Hepatocyte (in vitro differentiated cells): ENCODE data around the gene NUP43. TPM values are rescaled to one million over a fixed set of nuclear protein-coding genes. Genes with fewer than 3 reads are reported as not detected.

ENCODE experiments used
- DNase-seq: peaks from one replicate; pipeline ENCODE4 v3.0.0-alpha.2; 2016; ENCODE audit warnings: low spot score
- H2AFZ ChIP-seq: fragments of 200-600 bp; sonication (generic); 2 replicates; pipeline ENCODE4 v1.6.0; 2016; ENCODE audit warnings: antibody characterized with exemption, mild to moderate bottlenecking
- H3K27ac ChIP-seq: fragments of 200-600 bp; sonication (generic); 2 replicates; pipeline ENCODE4 v1.5.1; 2016; ENCODE audit warnings: mild to moderate bottlenecking
- H3K27me3 ChIP-seq: fragments of 200-600 bp; sonication (generic); 2 replicates; pipeline ENCODE4 v1.6.1; 2016
- H3K36me3 ChIP-seq: fragments of 200-600 bp; sonication (generic); replicated peaks from 2 replicates; pipeline ENCODE4 v1.5.1; 2016; ENCODE audit warnings: low read depth; ENCODE audit not compliant: insufficient read depth
- H3K4me1 ChIP-seq: fragments of 200-600 bp; sonication (generic); 2 replicates; pipeline ENCODE4 v1.5.1; 2016; ENCODE audit warnings: mild to moderate bottlenecking, moderate library complexity; ENCODE audit not compliant: insufficient read depth
- H3K4me2 ChIP-seq: fragments of 200-600 bp; sonication (generic); 2 replicates; pipeline ENCODE4 v1.6.0; 2016
- H3K4me3 ChIP-seq: fragments of 200-600 bp; sonication (generic); 2 replicates; pipeline ENCODE4 v1.5.1; 2016; ENCODE audit warnings: mild to moderate bottlenecking
- H3K79me2 ChIP-seq: fragments of 200-600 bp; sonication (generic); 2 replicates; pipeline ENCODE4 v1.6.0; 2017; ENCODE audit warnings: mild to moderate bottlenecking
- H3K9me2 ChIP-seq: fragments of 200-600 bp; sonication (generic); replicated peaks from 2 replicates; pipeline ENCODE4 v1.6.0; 2017; ENCODE audit warnings: mild to moderate bottlenecking; ENCODE audit not compliant: insufficient read depth
- H3K9me3 ChIP-seq: fragments of 200-600 bp; sonication (generic); 2 replicates; pipeline ENCODE4 v1.5.1; 2016; ENCODE audit warnings: low read depth, mild to moderate bottlenecking
- H4K20me1 ChIP-seq: fragments of 200-600 bp; sonication (generic); 2 replicates; pipeline ENCODE4 v1.6.0; 2016; ENCODE audit warnings: mild to moderate bottlenecking; ENCODE audit not compliant: insufficient read depth, poor library complexity, severe bottlenecking
- CTCF ChIP-seq: fragments of 200-600 bp; sonication (generic); IDR thresholded peaks from 2 replicates; pipeline ENCODE4 v1.5.1; 2016; ENCODE audit warnings: antibody characterized with exemption, mild to moderate bottlenecking; ENCODE audit not compliant: poor library complexity
- EZH2 ChIP-seq: fragments of 200-600 bp; sonication (generic); IDR thresholded peaks from 2 replicates; pipeline ENCODE4 v1.6.1; 2016; ENCODE audit warnings: antibody characterized with exemption, mild to moderate bottlenecking, borderline replicate concordance
- EZH2phosphoT487 ChIP-seq: fragments of 200-600 bp; sonication (generic); IDR thresholded peaks from one replicate; pipeline ENCODE4 v1.6.1; 2018; ENCODE audit warnings: antibody characterized with exemption, mild to moderate bottlenecking, low read depth, moderate library complexity; ENCODE audit not compliant: unreplicated experiment, severe bottlenecking
- WGBS: methylation state at CpG from one replicate; pipeline ENCODE4 v1.1.6; 2016; ENCODE audit warnings: low lambda C conversion rate; ENCODE audit errors: missing lambda C conversion rate; 5-methylcytosine and 5-hydroxymethylcytosine counted together
- polyA plus RNA-seq: library from polyadenylated mRNA; unstranded; fragments of >200 nt; fragmentation: Nextera tagmentation; extraction: Ambion mirVana; gene quantifications from 2 replicates; pipeline ENCODE4 v1.2.1, GENCODE V29; 2016
- total RNA-seq: library from RNA; depleted of rRNA; stranded (reverse); fragments of >200 nt; gene quantifications from 2 replicates; pipeline ENCODE4 v1.2.3, GENCODE V29; 2014

Gene NUP43
- total and polyA plus RNA-seq, 2 experiments from 2014 or later, result 9.8 to 37.2 TPM

GRCh38 chr6:149781715-149782114 lies 35.4 kb upstream of the NUP43 start:
- Histone ChIP-seq H3K27me3 (no peaks in the 10 kb centered on the region), H3K79me2 (peaks cover 8% of the 10 kb centered on the region), H4K20me1 (no peaks in the 10 kb centered on the region), H2AFZ (no peak overlapping the region), H3K4me1 (peaks cover 13% of the 10 kb centered on the region), H3K9me2 (no peaks in the 10 kb centered on the region), H3K27ac (no peak overlapping the region), H3K4me2 (no peak overlapping the region), H3K9me3 (no peaks in the 10 kb centered on the region), H3K4me3 (no peak overlapping the region), H3K36me3 (no peaks in the 10 kb centered on the region)
- DNase-seq, result no peak
- TF ChIP-seq CTCF (no peak), EZH2phosphoT487 (no peak), EZH2 (no peak)

GRCh38 chr6:149779644-149779963 lies 33.3 kb upstream of the NUP43 start:
- Histone ChIP-seq H3K9me2 (no peaks in the 10 kb centered on the region), H3K36me3 (no peaks in the 10 kb centered on the region), H3K27ac (peak overlapping the region; percentile 74), H3K4me2 (peak overlapping the region; percentile 64), H3K4me3 (no peak overlapping the region), H3K27me3 (no peaks in the 10 kb centered on the region), H4K20me1 (no peaks in the 10 kb centered on the region), H3K4me1 (peaks cover 13% of the 10 kb centered on the region), H3K9me3 (no peaks in the 10 kb centered on the region), H2AFZ (no peak overlapping the region), H3K79me2 (peaks cover 11% of the 10 kb centered on the region)
- no peak for TF ChIP-seq EZH2
- no peak for TF ChIP-seq CTCF
- TF ChIP-seq EZH2phosphoT487, result no peak
- WGBS, result 61% methylated on average over 2 of the region's 2 CpGs
- DNase-seq, result no peak

- DNase-seq, result no peak
- no peak overlapping the region for H3K4me3 ChIP-seq
- no peaks in the 10 kb centered on the region for H4K20me1 ChIP-seq
- no peak overlapping the region for H3K4me2 ChIP-seq
- peaks cover 11% of the 10 kb centered on the region for H3K79me2 ChIP-seq
- no peaks in the 10 kb centered on the region for H3K36me3 ChIP-seq
- H3K27me3 ChIP-seq, result no peaks in the 10 kb centered on the region
- no peak for TF ChIP-seq CTCF
- no peak for TF ChIP-seq EZH2
- no peak for TF ChIP-seq EZH2phosphoT487
- 100% methylated on average over 1 of the region's 1 CpG for WGBS
- no peak overlapping the region for H2AFZ ChIP-seq
- no peak overlapping the region for H3K27ac ChIP-seq
- no peaks in the 10 kb centered on the region for H3K9me2 ChIP-seq
- peaks cover 13% of the 10 kb centered on the region for H3K4me1 ChIP-seq
- H3K9me3 ChIP-seq, result no peaks in the 10 kb centered on the region
These were observed 31.3 kb upstream of the NUP43 start for GRCh38 chr6:149777624-149778023.

GRCh38 chr6:149771925-149772324 lies 25.6 kb upstream of the NUP43 start:
- Histone ChIP-seq H3K27me3 (no peaks in the 10 kb centered on the region), H3K9me2 (no peaks in the 10 kb centered on the region), H4K20me1 (no peaks in the 10 kb centered on the region), H3K4me3 (no peak overlapping the region), H2AFZ (no peak overlapping the region), H3K9me3 (no peaks in the 10 kb centered on the region), H3K27ac (no peak overlapping the region), H3K4me2 (no peak overlapping the region), H3K36me3 (no peaks in the 10 kb centered on the region), H3K4me1 (no peaks in the 10 kb centered on the region), H3K79me2 (peaks cover 32% of the 10 kb centered on the region)
- TF ChIP-seq EZH2 (no peak), CTCF (no peak), EZH2phosphoT487 (no peak)
- no peak for DNase-seq
- 91% methylated on average over 6 of the region's 6 CpGs for WGBS
